GM12874 (cell line): ENCODE results near the gene SLC32A1.

Experiments used
- CTCF ChIP-seq: IDR thresholded peaks from 2 replicates; pipeline ENCODE4 v1.5.1; 2011; ENCODE audit warnings: low read depth, mild to moderate bottlenecking, control low read depth, low read length, moderate library complexity; ENCODE audit not compliant: insufficient read depth

SLC32A1 gene

GRCh38 chr20:38757145-38757775, 33.0 kb downstream of the SLC32A1 start:
- TF ChIP-seq CTCF: no peak

DNA sequence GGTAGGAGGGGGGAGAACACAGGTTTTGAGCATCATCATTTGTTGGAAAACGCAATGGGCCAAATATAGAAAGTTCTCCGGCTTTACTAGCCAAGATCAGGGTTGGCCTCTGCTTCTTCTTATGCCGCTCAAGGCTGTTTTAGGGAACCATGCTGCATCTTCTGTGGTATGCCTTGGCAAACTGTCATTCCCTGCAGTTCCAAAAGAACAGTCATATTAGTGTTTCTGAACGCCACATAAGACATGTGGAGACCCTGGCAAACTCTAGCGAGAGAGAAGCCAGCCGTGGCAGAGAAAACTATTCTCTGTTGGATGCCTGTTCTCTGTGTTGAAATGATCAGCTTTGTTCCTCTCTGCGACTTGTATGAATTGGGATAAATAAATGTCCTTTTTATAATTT, 34.8 kb downstream of the SLC32A1 start:
- TF ChIP-seq CTCF: no peak

DNA sequence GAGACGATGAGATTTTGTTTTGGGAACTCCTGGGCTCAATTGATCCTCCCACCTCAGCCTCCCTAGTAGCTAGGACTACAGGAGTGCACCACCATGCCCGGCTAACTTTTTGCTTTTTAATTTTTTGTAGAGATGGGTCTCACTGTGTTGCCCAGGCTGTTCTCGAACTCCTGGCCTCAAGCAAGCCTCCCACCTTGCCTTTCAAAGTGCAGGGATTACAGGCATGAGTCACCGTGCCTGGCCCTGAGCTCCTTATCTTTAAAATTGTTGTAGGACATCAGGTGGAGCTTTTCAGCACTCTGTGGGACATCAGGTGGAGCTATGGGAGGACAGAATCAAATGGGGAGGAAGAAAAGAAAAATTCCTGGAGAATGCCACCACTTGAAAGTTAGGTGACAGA, 36.7 kb downstream of the SLC32A1 start:
- no peak for TF ChIP-seq CTCF

GRCh38 chr20:38762174-38762573, 37.9 kb downstream of the SLC32A1 start:
- no peak for TF ChIP-seq CTCF

- no peak for TF ChIP-seq CTCF
Measured at GRCh38 chr20:38763616-38764015, 39.3 kb downstream of the SLC32A1 start.

- TF ChIP-seq CTCF: no peak
Measured at GRCh38 chr20:38764567-38765318, 40.5 kb downstream of the SLC32A1 start.

- TF ChIP-seq CTCF: no peak
Measured at GRCh38 chr20:38766071-38766470, 41.8 kb downstream of the SLC32A1 start.
